ENCODE data around the gene DTX1.

- TF ChIP-seq CTCF (IDR thresholded peaks at IDR 0.05) (no peak), POLR2AphosphoS5 (IDR thresholded peaks at IDR 0.05; ENCODE audit: low read depth, low read length) (no peak)
- TF ChIP-seq, protein P1, sequence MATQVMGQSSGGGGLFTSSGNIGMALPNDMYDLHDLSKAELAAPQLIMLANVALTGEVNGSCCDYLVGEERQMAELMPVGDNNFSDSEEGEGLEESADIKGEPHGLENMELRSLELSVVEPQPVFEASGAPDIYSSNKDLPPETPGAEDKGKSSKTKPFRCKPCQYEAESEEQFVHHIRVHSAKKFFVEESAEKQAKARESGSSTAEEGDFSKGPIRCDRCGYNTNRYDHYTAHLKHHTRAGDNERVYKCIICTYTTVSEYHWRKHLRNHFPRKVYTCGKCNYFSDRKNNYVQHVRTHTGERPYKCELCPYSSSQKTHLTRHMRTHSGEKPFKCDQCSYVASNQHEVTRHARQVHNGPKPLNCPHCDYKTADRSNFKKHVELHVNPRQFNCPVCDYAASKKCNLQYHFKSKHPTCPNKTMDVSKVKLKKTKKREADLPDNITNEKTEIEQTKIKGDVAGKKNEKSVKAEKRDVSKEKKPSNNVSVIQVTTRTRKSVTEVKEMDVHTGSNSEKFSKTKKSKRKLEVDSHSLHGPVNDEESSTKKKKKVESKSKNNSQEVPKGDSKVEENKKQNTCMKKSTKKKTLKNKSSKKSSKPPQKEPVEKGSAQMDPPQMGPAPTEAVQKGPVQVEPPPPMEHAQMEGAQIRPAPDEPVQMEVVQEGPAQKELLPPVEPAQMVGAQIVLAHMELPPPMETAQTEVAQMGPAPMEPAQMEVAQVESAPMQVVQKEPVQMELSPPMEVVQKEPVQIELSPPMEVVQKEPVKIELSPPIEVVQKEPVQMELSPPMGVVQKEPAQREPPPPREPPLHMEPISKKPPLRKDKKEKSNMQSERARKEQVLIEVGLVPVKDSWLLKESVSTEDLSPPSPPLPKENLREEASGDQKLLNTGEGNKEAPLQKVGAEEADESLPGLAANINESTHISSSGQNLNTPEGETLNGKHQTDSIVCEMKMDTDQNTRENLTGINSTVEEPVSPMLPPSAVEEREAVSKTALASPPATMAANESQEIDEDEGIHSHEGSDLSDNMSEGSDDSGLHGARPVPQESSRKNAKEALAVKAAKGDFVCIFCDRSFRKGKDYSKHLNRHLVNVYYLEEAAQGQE (IDR thresholded peaks at IDR 0.05; ENCODE audit: insufficient read depth in 1 of 2, low read depth in 2 of 2, low read length in 1 of 2) = no peak
Measured at GRCh38 chr12:113109360-113109759, 52.8 kb downstream of the DTX1 start.
